Tibial nerve (tissue), 4 donors: ENCODE measurements around the gene LRSAM1.

Source experiments
- EP300 ChIP-seq, 2 donors: sonication (generic); formaldehyde crosslinking; IDR thresholded peaks; one replicate each; pipeline ENCODE4 v1.6.1; 2017; ENCODE audit warnings: antibody characterized with exemption in 2 of 2, mild to moderate bottlenecking in 1 of 2
- POLR2A ChIP-seq, 2 donors: fragments of 450-650 bp; IDR thresholded peaks; one replicate each; pipeline ENCODE4 v1.6.1; 2017; ENCODE audit warnings: antibody characterized with exemption in 2 of 2, mild to moderate bottlenecking in 2 of 2, moderate library complexity in 2 of 2
- TF ChIP-seq, protein P1 (sequence below), 5 experiments: fragments of 200-600 bp in 3 of 5; fragments of 450-650 bp in 2 of 5; sonication (generic) in 3 of 5; IDR thresholded peaks; one replicate each; pipeline ENCODE4 v1.5.1; 2016 to 2019; ENCODE audit warnings: antibody characterized with exemption in 5 of 5, mild to moderate bottlenecking in 3 of 5, moderate library complexity in 2 of 5

DNA sequence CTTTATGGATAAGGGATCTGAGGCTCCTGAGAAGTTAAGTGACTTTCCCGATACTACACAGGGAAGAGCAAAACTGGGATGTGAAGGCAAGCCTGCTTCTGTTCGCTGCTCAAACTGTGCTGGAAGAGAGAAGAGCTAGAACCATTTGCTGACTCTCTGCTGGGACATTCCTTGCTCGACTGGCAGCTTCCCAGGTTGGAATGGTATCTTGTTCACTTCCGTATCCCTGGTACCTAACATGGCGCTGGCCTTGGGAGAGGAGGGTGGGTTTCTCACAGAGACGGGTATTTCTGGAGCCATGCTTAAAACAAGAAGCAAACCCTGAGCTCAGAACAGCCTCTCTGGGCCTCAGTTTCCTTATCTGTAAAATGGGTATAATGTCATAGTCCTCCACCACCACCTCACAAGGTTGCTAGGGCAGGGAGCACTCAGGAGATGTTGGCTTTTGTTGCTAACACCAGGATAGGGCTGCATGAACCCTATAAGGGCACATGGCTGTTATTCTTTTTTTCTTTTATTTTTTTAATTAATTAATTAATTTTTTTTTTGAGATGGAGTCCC is 92.7 kb downstream of the LRSAM1 start:
- TF ChIP-seq EP300 (IDR thresholded peaks at IDR 0.05) = no peak
- TF ChIP-seq, protein P1, sequence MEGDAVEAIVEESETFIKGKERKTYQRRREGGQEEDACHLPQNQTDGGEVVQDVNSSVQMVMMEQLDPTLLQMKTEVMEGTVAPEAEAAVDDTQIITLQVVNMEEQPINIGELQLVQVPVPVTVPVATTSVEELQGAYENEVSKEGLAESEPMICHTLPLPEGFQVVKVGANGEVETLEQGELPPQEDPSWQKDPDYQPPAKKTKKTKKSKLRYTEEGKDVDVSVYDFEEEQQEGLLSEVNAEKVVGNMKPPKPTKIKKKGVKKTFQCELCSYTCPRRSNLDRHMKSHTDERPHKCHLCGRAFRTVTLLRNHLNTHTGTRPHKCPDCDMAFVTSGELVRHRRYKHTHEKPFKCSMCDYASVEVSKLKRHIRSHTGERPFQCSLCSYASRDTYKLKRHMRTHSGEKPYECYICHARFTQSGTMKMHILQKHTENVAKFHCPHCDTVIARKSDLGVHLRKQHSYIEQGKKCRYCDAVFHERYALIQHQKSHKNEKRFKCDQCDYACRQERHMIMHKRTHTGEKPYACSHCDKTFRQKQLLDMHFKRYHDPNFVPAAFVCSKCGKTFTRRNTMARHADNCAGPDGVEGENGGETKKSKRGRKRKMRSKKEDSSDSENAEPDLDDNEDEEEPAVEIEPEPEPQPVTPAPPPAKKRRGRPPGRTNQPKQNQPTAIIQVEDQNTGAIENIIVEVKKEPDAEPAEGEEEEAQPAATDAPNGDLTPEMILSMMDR (IDR thresholded peaks at IDR 0.05) = no peak
- TF ChIP-seq POLR2A (IDR thresholded peaks at IDR 0.05) = no peak
